ENCODE data around the gene KCNG2. TPM values are rescaled to one million over a fixed set of nuclear protein-coding genes. Genes with fewer than 3 reads are reported as not detected.

Gene KCNG2
- total RNA-seq, 4 donors from 2014 or later: 0.55 TPM; not detected in 3

- Histone ChIP-seq H3K27me3 (peaks cover 0 to 7% (median 2%) of the 10 kb centered on the region in 3 donors), H3K4me3 (no peak overlapping the region), H3K4me1 (no peaks in the 10 kb centered on the region), H3K27ac (no peak overlapping the region), H3K9me3 (no peaks in the 10 kb centered on the region), H3K36me3 (no peaks in the 10 kb centered on the region)
- intact Hi-C loops (cut with DNase I; ENCODE audit: low total_unique reads) (no loop called here), in situ Hi-C loops (cut with MboI; ENCODE audit: low sequenced_read_pairs in 4 of 4) (no loop called here)
- ATAC-seq: no peak
- TF ChIP-seq CTCF (IDR thresholded peaks at IDR 0.05 in 4 of 5, conservative IDR thresholded peaks at IDR 0.05 in 1 of 5): no peak
- no peak for TF ChIP-seq POLR2A (IDR thresholded peaks at IDR 0.05)
- DNase-seq: no peak
Observed at GRCh38 chr18:79844999-79845563, 47.3 kb downstream of the KCNG2 start.

- peaks cover 0 to 7% (median 2%) of the 10 kb centered on the region in 3 donors for H3K27me3 ChIP-seq
- DNase-seq (no peak), ATAC-seq (no peak)
- no peaks in the 10 kb centered on the region for H3K9me3 ChIP-seq
- no peak overlapping the region for H3K4me3 ChIP-seq
- in situ Hi-C loops (cut with MboI; ENCODE audit: low sequenced_read_pairs in 4 of 4) (no loop called here), intact Hi-C loops (cut with DNase I; ENCODE audit: low total_unique reads) (no loop called here)
- H3K27ac ChIP-seq: no peak overlapping the region
- H3K4me1 ChIP-seq: no peaks in the 10 kb centered on the region
- TF ChIP-seq POLR2A (IDR thresholded peaks at IDR 0.05): no peak
- TF ChIP-seq CTCF (IDR thresholded peaks at IDR 0.05 in 4 of 5, conservative IDR thresholded peaks at IDR 0.05 in 1 of 5): no peak
- no peaks in the 10 kb centered on the region for H3K36me3 ChIP-seq
Observed at GRCh38 chr18:79846936-79847557, 49.3 kb downstream of the KCNG2 start.

GRCh38 chr18:79847606-79848293, 50.0 kb downstream of the KCNG2 start:
- H3K4me3 ChIP-seq: no peak overlapping the region
- H3K36me3 ChIP-seq: no peaks in the 10 kb centered on the region
- in situ Hi-C loops (cut with MboI; ENCODE audit: low sequenced_read_pairs in 4 of 4): no loop called here
- intact Hi-C loops (cut with DNase I; ENCODE audit: low total_unique reads): no loop called here
- ATAC-seq (no peak), DNase-seq (no peak)
- no peak for TF ChIP-seq POLR2A (IDR thresholded peaks at IDR 0.05)
- peaks cover 0 to 7% (median 2%) of the 10 kb centered on the region in 3 donors for H3K27me3 ChIP-seq
- H3K27ac ChIP-seq: no peak overlapping the region
- no peaks in the 10 kb centered on the region for H3K9me3 ChIP-seq
- no peaks in the 10 kb centered on the region for H3K4me1 ChIP-seq

- no peak for ATAC-seq
- DNase-seq: no peak
- intact Hi-C loops (cut with DNase I; ENCODE audit: low total_unique reads) (no loop called here), in situ Hi-C loops (cut with MboI; ENCODE audit: low sequenced_read_pairs in 4 of 4) (no loop called here)
- Histone ChIP-seq H3K36me3 (no peaks in the 10 kb centered on the region), H3K27ac (no peak overlapping the region), H3K9me3 (no peaks in the 10 kb centered on the region), H3K4me3 (no peak overlapping the region), H3K4me1 (no peaks in the 10 kb centered on the region), H3K27me3 (peaks cover 2 to 7% (median 2%) of the 10 kb centered on the region in 3 donors)
- no peak for TF ChIP-seq POLR2A (IDR thresholded peaks at IDR 0.05)
- TF ChIP-seq CTCF (IDR thresholded peaks at IDR 0.05 in 4 of 5, conservative IDR thresholded peaks at IDR 0.05 in 1 of 5): no peak
Observed at GRCh38 chr18:79848294-79848578, 50.5 kb downstream of the KCNG2 start.

GRCh38 chr18:79848579-79849327, 51.0 kb downstream of the KCNG2 start:
- Histone ChIP-seq H3K27ac (no peak overlapping the region), H3K4me1 (no peaks in the 10 kb centered on the region), H3K9me3 (no peaks in the 10 kb centered on the region), H3K4me3 (no peak overlapping the region), H3K36me3 (no peaks in the 10 kb centered on the region), H3K27me3 (peaks cover 2 to 7% (median 5%) of the 10 kb centered on the region in 3 donors)
- intact Hi-C loops (cut with DNase I; ENCODE audit: low total_unique reads) (no loop called here), in situ Hi-C loops (cut with MboI; ENCODE audit: low sequenced_read_pairs in 4 of 4) (no loop called here)
- ATAC-seq (no peak), DNase-seq (no peak)
- TF ChIP-seq CTCF (IDR thresholded peaks at IDR 0.05 in 4 of 5, conservative IDR thresholded peaks at IDR 0.05 in 1 of 5) (no peak), POLR2A (IDR thresholded peaks at IDR 0.05) (no peak)
